ENCODE results near the gene ATRIP.

The ATRIP gene

GRCh38 chr3:48406443-48407431 is 39.8 kb upstream of the ATRIP start:
- Mint-ChIP-seq H3K4me3 (no peak overlapping the region), H3K4me1 (ENCODE audit: low read depth) (no peaks in the 10 kb centered on the region), H3K27me3 (no peaks in the 10 kb centered on the region), H3K27ac (no peak overlapping the region), H3K9me3 (no peaks in the 10 kb centered on the region), H3K36me3 (ENCODE audit: low read depth) (no peaks in the 10 kb centered on the region)
- DNase-seq: peak; percentile 17

- no peak overlapping the region for H3K4me3 Mint-ChIP-seq
- peak; percentile 8 for DNase-seq
- H3K27ac Mint-ChIP-seq: no peak overlapping the region
- no peaks in the 10 kb centered on the region for H3K27me3 Mint-ChIP-seq
- H3K4me1 Mint-ChIP-seq (ENCODE audit: low read depth): no peaks in the 10 kb centered on the region
- H3K9me3 Mint-ChIP-seq: no peaks in the 10 kb centered on the region
- H3K36me3 Mint-ChIP-seq (ENCODE audit: low read depth): no peaks in the 10 kb centered on the region
Measured at GRCh38 chr3:48407542-48408099, 38.9 kb upstream of the ATRIP start.

GRCh38 chr3:48408823-48409281 is 37.7 kb upstream of the ATRIP start:
- DNase-seq: peak; percentile 23
- H3K27ac Mint-ChIP-seq: no peak overlapping the region

GRCh38 chr3:48409291-48410201 is 37.0 kb upstream of the ATRIP start:
- Mint-ChIP-seq H3K36me3 (ENCODE audit: low read depth) (no peaks in the 10 kb centered on the region), H3K4me3 (no peak overlapping the region), H3K4me1 (ENCODE audit: low read depth) (no peaks in the 10 kb centered on the region), H3K27ac (no peak overlapping the region), H3K27me3 (no peaks in the 10 kb centered on the region), H3K9me3 (no peaks in the 10 kb centered on the region)
- DNase-seq: no peak

More at GRCh38 chr3:48408823-48409281, 37.7 kb upstream of the ATRIP start:
- Mint-ChIP-seq H3K4me3 (no peak overlapping the region), H3K4me1 (ENCODE audit: low read depth) (no peaks in the 10 kb centered on the region), H3K36me3 (ENCODE audit: low read depth) (no peaks in the 10 kb centered on the region), H3K9me3 (no peaks in the 10 kb centered on the region), H3K27me3 (no peaks in the 10 kb centered on the region)

- Mint-ChIP-seq H3K27ac (no peak overlapping the region), H3K4me1 (ENCODE audit: low read depth) (no peaks in the 10 kb centered on the region), H3K4me3 (no peak overlapping the region), H3K9me3 (no peaks in the 10 kb centered on the region), H3K36me3 (ENCODE audit: low read depth) (no peaks in the 10 kb centered on the region), H3K27me3 (no peaks in the 10 kb centered on the region)
- DNase-seq: no peak
Measured at GRCh38 chr3:48410205-48411040, 36.1 kb upstream of the ATRIP start.

- Mint-ChIP-seq H3K4me1 (ENCODE audit: low read depth) (no peaks in the 10 kb centered on the region), H3K27me3 (no peaks in the 10 kb centered on the region), H3K27ac (no peak overlapping the region), H3K4me3 (no peak overlapping the region), H3K36me3 (ENCODE audit: low read depth) (no peaks in the 10 kb centered on the region), H3K9me3 (no peaks in the 10 kb centered on the region)
- no peak for DNase-seq
Measured at GRCh38 chr3:48411041-48411588, 35.4 kb upstream of the ATRIP start.

- H3K27me3 Mint-ChIP-seq: no peaks in the 10 kb centered on the region
- H3K4me3 Mint-ChIP-seq: no peak overlapping the region
- no peaks in the 10 kb centered on the region for H3K4me1 Mint-ChIP-seq (ENCODE audit: low read depth)
- H3K27ac Mint-ChIP-seq: no peak overlapping the region
- H3K36me3 Mint-ChIP-seq (ENCODE audit: low read depth): no peaks in the 10 kb centered on the region
- DNase-seq: no peak
- no peaks in the 10 kb centered on the region for H3K9me3 Mint-ChIP-seq
Measured at GRCh38 chr3:48411606-48412374, 34.7 kb upstream of the ATRIP start.

- Mint-ChIP-seq H3K9me3 (no peaks in the 10 kb centered on the region), H3K4me1 (ENCODE audit: low read depth) (no peaks in the 10 kb centered on the region), H3K36me3 (ENCODE audit: low read depth) (no peaks in the 10 kb centered on the region), H3K27ac (no peak overlapping the region), H3K4me3 (no peak overlapping the region), H3K27me3 (no peaks in the 10 kb centered on the region)
- DNase-seq: no peak
Measured at GRCh38 chr3:48412375-48413001, 34.0 kb upstream of the ATRIP start.

- no peaks in the 10 kb centered on the region for H3K36me3 Mint-ChIP-seq (ENCODE audit: low read depth)
- H3K27ac Mint-ChIP-seq: no peak overlapping the region
- no peak for DNase-seq
- no peaks in the 10 kb centered on the region for H3K4me1 Mint-ChIP-seq (ENCODE audit: low read depth)
- H3K9me3 Mint-ChIP-seq: no peaks in the 10 kb centered on the region
- H3K27me3 Mint-ChIP-seq: no peaks in the 10 kb centered on the region
- no peak overlapping the region for H3K4me3 Mint-ChIP-seq
Measured at GRCh38 chr3:48413086-48413485, 33.5 kb upstream of the ATRIP start.

GRCh38 chr3:48413611-48414010 is 32.9 kb upstream of the ATRIP start:
- no peaks in the 10 kb centered on the region for H3K36me3 Mint-ChIP-seq (ENCODE audit: low read depth)

GRCh38 chr3:48414376-48415250 is 31.9 kb upstream of the ATRIP start:
- Mint-ChIP-seq H3K4me1 (ENCODE audit: low read depth) (no peaks in the 10 kb centered on the region), H3K27ac (no peak overlapping the region), H3K4me3 (no peak overlapping the region), H3K27me3 (no peaks in the 10 kb centered on the region), H3K9me3 (no peaks in the 10 kb centered on the region), H3K36me3 (ENCODE audit: low read depth) (no peaks in the 10 kb centered on the region)
- no peak for DNase-seq

More at GRCh38 chr3:48413611-48414010, 32.9 kb upstream of the ATRIP start:
- Mint-ChIP-seq H3K27ac (no peak overlapping the region), H3K4me3 (no peak overlapping the region), H3K27me3 (no peaks in the 10 kb centered on the region), H3K4me1 (ENCODE audit: low read depth) (no peaks in the 10 kb centered on the region), H3K9me3 (no peaks in the 10 kb centered on the region)
- DNase-seq: no peak

All from activated T-cell treated with anti-CD3 and anti-CD28 coated beads, Interleukin-2, amount 50 U/mL, for 24 hours (primary cell).